Ovary (tissue), 9 donors: ENCODE data around the gene FCN1. TPM values are rescaled to one million over a fixed set of nuclear protein-coding genes. Genes with fewer than 3 reads are reported as not detected.

Experiments
- DNase-seq, 5 donors: peaks; one replicate each; pipeline ENCODE4 v3.0.0-alpha.2; 2019 to 2020
- H3K27ac ChIP-seq, 2 donors: fragments of 200-600 bp; one replicate each; pipeline versions ENCODE4 v1.5.1 to v1.8.0; 2019 to 2022
- H3K27me3 ChIP-seq: fragments of 200-600 bp; one replicate; pipeline ENCODE4 v1.8.0; 2022
- H3K36me3 ChIP-seq: fragments of 200-600 bp; sonication (generic); one replicate; pipeline ENCODE4 v1.5.1; 2019
- H3K4me1 ChIP-seq: one replicate; pipeline ENCODE4 v1.8.1; 2013; ENCODE audit warnings: mild to moderate bottlenecking, moderate library complexity; ENCODE audit not compliant: insufficient read depth
- H3K4me3 ChIP-seq: fragments of 200-600 bp; sonication (generic); one replicate; pipeline ENCODE4 v1.5.1; 2017
- H3K9me3 ChIP-seq, 2 donors: fragments of 200-600 bp in 1 of 2; sonication (generic) in 1 of 2; one replicate each; pipeline versions ENCODE4 v1.5.1 to v1.8.1; 2013 to 2019; ENCODE audit warnings: mild to moderate bottlenecking in 1 of 2, moderate library complexity in 1 of 2
- CTCF ChIP-seq, 3 donors: fragments of 450-650 bp in 2 of 3; fragments of 200-600 bp in 1 of 3; IDR thresholded peaks; one replicate each; pipeline versions ENCODE4 v1.5.1 to v1.8.0; 2016 to 2022; ENCODE audit warnings: antibody characterized with exemption in 3 of 3, mild to moderate bottlenecking in 1 of 3
- EP300 ChIP-seq: sonication (generic); formaldehyde crosslinking; IDR thresholded peaks from one replicate; pipeline ENCODE4 v1.6.1; 2017; ENCODE audit warnings: antibody characterized with exemption
- POLR2A ChIP-seq: fragments of 450-650 bp; IDR thresholded peaks from one replicate; pipeline ENCODE4 v1.6.1; 2017; ENCODE audit warnings: antibody characterized with exemption, mild to moderate bottlenecking, moderate library complexity
- WGBS, 3 donors: extraction: QIAGEN DNeasy Blood & Tissue Kit in 1 of 3; methylation state at CpG; one replicate each; pipeline versions ENCODE4 v1.1.5 to v1.1.7; 2013 to 2017; 5-methylcytosine and 5-hydroxymethylcytosine counted together
- intact Hi-C, 4 donors: fragments of 100-400 bp; cut with DNase I; formaldehyde crosslinking; loops; one replicate each; pipeline versions ENCODE4 v1.11.0 to v1.15.1; 2022 to 2023
- polyA plus RNA-seq, 2 donors: library from polyadenylated mRNA; stranded (reverse); fragments of 200-250 nt in 1 of 2; fragments of 350-450 nt in 1 of 2; fragmentation: Illumina TruSeq in 1 of 2; extraction: RNeasy Lipid Tissue Mini Kit (QIAGEN cat#74804) in 1 of 2; gene quantifications; one replicate each; pipeline ENCODE4 v1.2.3, GENCODE V29; 2013 to 2014
- total RNA-seq, 7 donors: library from RNA; depleted of rRNA in 2 of 7; stranded (reverse); fragments of >200 nt in 2 of 7; fragmentation: NEBNext Ultra II Directional in 3 of 7; extraction: Animal tissue kit (Norgen Biotek cat#: 25700) in 3 of 7; gene quantifications; one replicate each; pipeline versions ENCODE4 v1.1.0 to v1.2.4, GENCODE V29; 2016 to 2023
- donor health status: DM: no; HTN: no; CAD: no; lungs with moderate emphysema.
- donor health status: DM: no; HTN: no; CAD: no.
- donor health status: Bipolar disorder and iron deficiency.
- donor health status: DM: yes; HTN: yes; CAD: no.
- donor health status: DM: no; HTN: no; CAD: no.
- donor health status: DM: yes; HTN: yes; CAD: no.

Gene FCN1
- total and polyA plus RNA-seq, 9 donors: 0.43 to 5.0 (median 1.9) TPM; not detected in 2

- no peak within 1 kb of the TSS for H3K4me3 ChIP-seq
- H3K9me3 ChIP-seq: no peaks in the 10 kb centered on the region
- no peaks in the 10 kb centered on the region for H3K27me3 ChIP-seq
- WGBS, 3 donors: 79 to 82% (median 80%) methylated on average over 25 of the region's 25 CpGs
- intact Hi-C loops: no loop called here
- TF ChIP-seq POLR2A (no peak), CTCF (IDR thresholded peaks at IDR 0.05) (no peak), EP300 (no peak)
- H3K4me1 ChIP-seq: peaks cover 8% of the 10 kb centered on the region
- no peaks in the 10 kb centered on the region for H3K36me3 ChIP-seq
- no peak for DNase-seq
- no peak within 1 kb of the TSS for H3K27ac ChIP-seq
Measured at GRCh38 chr9:134880484-134881312, 37.0 kb downstream of the FCN1 start, which contains the start of gene FCN2. Gene FCN2 (plus strand): TSS chr9:134880810. CDS start chr9:134880822, 12 bp downstream.

- WGBS, 3 donors: 87 to 91% (median 89%) methylated on average over 13 of the region's 13 CpGs
- H3K4me3 ChIP-seq: no peak overlapping the region
- no peaks in the 10 kb centered on the region for H3K27me3 ChIP-seq
- DNase-seq: no peak
- no peaks in the 10 kb centered on the region for H3K36me3 ChIP-seq
- peaks cover 8% of the 10 kb centered on the region for H3K4me1 ChIP-seq
- H3K9me3 ChIP-seq: no peaks in the 10 kb centered on the region
- H3K27ac ChIP-seq: no peak overlapping the region
- TF ChIP-seq CTCF (IDR thresholded peaks at IDR 0.05): no peak
- no peak for TF ChIP-seq EP300
- no peak for TF ChIP-seq POLR2A
- intact Hi-C loops: loop anchor here in 1 of 4 donors (1.0 kb wide), 1 partner anchor 17 kb away; no protein-coding TSS in a partner anchor
Measured at GRCh38 chr9:134879664-134880483, 37.8 kb downstream of the FCN1 start.

- no peak overlapping the region for H3K4me3 ChIP-seq
- TF ChIP-seq CTCF (IDR thresholded peaks at IDR 0.05) (no peak), EP300 (no peak), POLR2A (no peak)
- no peaks in the 10 kb centered on the region for H3K27me3 ChIP-seq
- no peaks in the 10 kb centered on the region for H3K36me3 ChIP-seq
- intact Hi-C loops: no loop called here
- DNase-seq: no peak
- WGBS, 3 donors: 83 to 89% (median 85%) methylated on average over 4 of the region's 4 CpGs
- no peaks in the 10 kb centered on the region for H3K9me3 ChIP-seq
- H3K4me1 ChIP-seq: peaks cover 8% of the 10 kb centered on the region
- H3K27ac ChIP-seq: no peak overlapping the region
Measured at GRCh38 chr9:134877541-134877940, 40.2 kb downstream of the FCN1 start.

- Histone ChIP-seq H3K9me3 (no peaks in the 10 kb centered on the region), H3K27me3 (no peaks in the 10 kb centered on the region), H3K36me3 (no peaks in the 10 kb centered on the region), H3K4me3 (no peak overlapping the region), H3K4me1 (peaks cover 3% of the 10 kb centered on the region), H3K27ac (no peak overlapping the region)
- 79 to 94% (median 86%) methylated on average over 1 of the region's 1 CpG for WGBS, 3 donors
- intact Hi-C loops: no loop called here
- TF ChIP-seq EP300 (no peak), CTCF (IDR thresholded peaks at IDR 0.05) (no peak), POLR2A (no peak)
- no peak for DNase-seq
Measured at GRCh38 chr9:134875371-134875770, 42.3 kb downstream of the FCN1 start.
